ENCODE measurements around the gene PKDREJ.

PKDREJ gene

DNA sequence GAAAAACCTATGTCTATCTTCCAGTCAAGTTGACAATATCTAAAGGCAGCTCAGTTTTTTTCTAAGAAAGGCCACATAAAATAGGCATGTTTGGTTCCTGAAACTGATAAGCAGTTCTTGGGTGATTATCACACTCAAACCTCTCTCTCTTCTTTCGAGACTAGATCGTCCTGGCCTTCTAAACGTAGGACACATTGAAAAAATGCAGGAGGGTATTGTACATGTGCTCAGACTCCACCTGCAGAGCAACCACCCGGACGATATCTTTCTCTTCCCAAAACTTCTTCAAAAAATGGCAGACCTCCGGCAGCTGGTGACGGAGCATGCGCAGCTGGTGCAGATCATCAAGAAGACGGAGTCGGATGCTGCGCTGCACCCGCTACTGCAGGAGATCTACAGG is 28.2 kb downstream of the PKDREJ start:
- DNase-seq (ENCODE audit: low spot score) = no peak

DNA sequence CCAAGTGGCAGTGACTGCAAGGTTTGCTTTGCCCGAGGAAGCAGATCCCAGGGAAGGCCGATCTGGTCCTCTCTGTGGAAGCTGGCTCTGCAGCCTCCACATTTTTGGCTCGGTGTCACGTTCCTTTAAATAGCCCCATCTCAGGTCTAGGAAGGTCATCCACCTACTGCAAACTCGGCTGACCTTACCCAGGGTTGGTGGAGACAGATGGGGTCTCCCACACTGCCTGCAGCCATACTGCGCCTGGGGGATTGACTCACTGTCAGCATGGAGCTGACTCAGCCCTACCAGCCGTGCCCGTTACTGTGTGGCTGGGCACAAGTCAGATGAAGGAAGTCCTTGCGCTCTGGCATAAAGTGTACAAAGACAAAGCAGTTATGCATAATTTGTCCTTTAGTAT is 29.9 kb downstream of the PKDREJ start:
- peak; percentile 20 for DNase-seq (ENCODE audit: low spot score)

DNA sequence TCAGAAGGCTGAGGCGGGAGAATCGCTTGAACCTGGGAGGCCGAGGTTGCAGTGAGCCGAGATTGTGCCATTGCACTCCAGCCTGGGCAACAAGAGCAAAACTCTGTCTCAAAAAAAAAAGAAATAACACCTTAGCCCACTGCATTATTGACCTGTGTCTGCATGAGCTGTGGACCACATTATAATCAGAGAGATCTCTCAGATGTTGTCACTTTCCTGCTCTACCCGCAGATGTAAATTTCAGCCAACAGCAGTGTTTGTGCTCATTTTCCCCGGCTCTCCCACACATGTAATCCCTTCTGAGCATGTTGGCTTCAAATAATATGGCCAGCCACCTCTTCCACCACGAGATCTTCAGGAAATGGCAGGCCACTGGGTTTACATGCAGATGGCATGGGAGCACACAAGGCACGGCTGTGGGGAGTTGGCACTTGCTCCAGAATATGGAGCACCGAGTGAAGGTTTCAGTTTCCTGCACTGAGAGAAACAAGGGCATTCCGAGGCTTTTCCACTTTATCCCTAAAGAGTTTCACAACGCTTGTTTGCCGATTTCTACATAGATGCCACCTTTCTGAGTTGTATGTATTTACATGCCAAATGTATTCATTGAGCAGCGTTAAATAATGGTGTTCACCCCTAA is 32.8 kb downstream of the PKDREJ start:
- no peak for DNase-seq (ENCODE audit: low spot score)

DNA sequence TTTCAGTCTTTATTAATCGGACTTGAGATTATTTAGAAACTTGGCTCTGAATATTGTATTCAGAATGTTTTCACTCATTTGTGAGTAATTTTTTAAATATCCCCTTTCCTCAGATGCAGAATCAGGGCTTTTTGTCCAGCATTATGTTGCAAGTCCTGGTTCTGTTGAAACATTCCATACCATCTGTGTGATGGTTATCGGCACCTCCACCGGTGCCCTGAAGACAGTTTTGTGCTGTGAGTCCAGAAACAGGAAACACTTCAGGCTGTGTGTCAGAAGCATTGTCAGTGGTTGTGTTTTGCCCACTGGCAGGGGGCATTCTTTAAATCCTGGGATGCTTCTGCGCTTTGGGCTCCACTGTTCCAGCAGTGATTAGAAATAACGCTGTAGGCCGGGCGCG is 33.4 kb downstream of the PKDREJ start:
- peak; percentile 31 for DNase-seq (ENCODE audit: low spot score)

DNA sequence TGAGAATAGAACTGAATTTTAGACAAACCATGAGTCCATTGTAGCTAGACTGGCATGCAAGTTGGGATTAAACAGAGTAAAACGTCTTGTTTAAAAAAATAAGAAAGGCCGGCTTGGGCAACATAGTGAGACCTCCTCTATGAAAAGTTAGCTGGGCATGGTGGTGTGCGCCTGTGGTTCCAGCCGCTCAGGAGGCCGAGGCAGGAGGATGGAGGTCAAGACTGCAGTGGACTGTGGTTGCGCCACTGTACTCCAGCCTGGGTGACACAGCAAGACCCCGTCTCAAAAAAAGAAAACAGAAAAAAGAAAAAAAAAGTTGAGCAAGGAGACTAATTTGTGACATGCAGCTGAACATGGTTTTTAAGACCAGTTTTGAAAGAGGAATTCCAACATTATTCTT is 36.6 kb downstream of the PKDREJ start:
- no peak for DNase-seq (ENCODE audit: low spot score)

- no peak for DNase-seq (ENCODE audit: low spot score)
These were observed 37.5 kb downstream of the PKDREJ start for GRCh38 chr22:46225631-46226030.

- DNase-seq (ENCODE audit: low spot score) = no peak
These were observed 38.2 kb downstream of the PKDREJ start for GRCh38 chr22:46224898-46225290.

DNA sequence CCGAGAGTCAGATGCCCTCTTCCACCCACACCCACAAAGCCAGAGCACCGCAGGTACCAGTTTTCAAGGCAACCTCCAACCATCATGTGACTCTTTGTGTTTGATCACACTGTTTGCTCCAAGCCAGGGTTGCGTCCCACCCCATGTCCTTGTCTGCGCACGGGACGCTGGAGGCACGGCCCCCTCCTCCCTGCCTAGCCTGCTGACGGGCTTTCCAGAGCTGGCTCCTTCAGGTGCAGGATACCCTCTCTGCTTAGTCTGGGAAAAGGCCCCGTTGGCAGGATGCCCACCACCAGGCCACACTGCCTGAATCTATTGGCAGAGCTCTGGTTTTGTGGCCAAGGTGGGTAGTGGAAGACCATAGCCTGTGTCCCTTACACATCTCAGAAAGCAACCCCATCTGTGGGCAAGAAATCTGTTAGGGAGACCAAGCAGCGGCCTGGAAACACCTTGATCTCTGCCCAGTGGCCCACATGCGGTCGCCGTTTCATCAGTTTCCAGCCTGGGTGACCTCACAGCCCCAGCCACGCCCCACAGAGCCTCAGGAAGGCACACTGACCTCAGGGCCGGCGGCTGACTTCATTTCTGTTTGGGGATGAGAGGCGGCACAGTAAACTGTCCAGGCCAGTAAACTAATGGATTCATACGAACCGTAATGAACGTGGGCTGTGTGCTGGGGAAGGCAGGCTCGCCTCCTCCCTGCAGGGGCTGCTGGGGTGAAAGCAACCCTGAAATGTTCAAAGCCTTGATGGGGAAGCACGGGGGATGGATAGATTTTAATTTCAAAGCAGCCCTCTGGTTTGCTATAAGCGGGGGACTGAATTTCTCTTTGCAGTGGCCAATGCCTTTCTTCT is 38.9 kb downstream of the PKDREJ start:
- no peak for DNase-seq (ENCODE audit: low spot score)

DNA sequence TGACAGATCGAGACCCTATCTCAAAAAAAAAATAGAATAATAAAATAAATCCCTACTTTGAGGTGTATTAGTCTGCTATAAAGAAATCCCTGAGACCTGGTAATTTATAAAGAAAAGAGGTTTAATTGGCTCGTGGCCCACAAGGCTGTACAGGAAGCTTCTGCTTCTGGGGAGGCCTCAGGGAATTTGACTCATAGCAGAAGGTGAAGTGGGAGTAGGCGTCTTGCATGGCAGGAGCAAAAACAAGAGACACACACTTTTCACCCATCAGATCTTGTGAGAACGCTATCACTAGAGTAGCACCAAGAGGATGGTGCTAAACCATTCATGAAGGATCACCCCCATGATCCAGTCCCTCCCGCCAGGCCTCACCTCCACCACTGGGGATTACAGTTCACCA is 42.2 kb downstream of the PKDREJ start:
- DNase-seq (ENCODE audit: low spot score) = no peak

GRCh38 chr22:46219636-46220035 is 43.5 kb downstream of the PKDREJ start:
- DNase-seq (ENCODE audit: low spot score) = no peak

- DNase-seq (ENCODE audit: low spot score) = no peak
These were observed 48.5 kb downstream of the PKDREJ start for GRCh38 chr22:46214616-46215015.

- DNase-seq (ENCODE audit: low spot score) = no peak
These were observed 49.0 kb downstream of the PKDREJ start for GRCh38 chr22:46214149-46214548.

GRCh38 chr22:46213052-46213451 is 50.1 kb downstream of the PKDREJ start:
- DNase-seq (ENCODE audit: low spot score) = no peak

DNA sequence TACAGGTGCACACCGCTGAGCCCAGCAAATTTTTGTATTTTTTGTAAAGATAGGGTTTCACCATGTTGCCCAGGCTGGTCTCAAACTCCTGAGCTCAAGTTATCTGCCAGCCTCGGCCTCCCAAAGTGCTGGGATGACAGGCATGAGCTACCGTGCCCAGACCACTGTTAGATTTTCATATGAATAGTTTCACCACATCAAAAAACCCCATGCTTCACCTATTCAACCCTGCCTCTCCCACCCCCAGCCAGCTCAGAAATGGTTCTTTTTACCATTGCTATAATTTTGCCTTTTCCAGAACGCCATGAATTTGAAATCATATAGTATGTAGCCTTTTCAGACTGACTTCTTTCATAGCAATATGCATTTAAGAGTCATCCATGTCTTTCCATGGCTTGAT is 50.9 kb downstream of the PKDREJ start:
- no peak for DNase-seq (ENCODE audit: low spot score)

GRCh38 chr22:46209262-46209661 is 53.9 kb downstream of the PKDREJ start:
- DNase-seq (ENCODE audit: low spot score) = no peak

Measured in AG08396 (cell line).